Panc1 (cell line): ENCODE results near the gene MAML3. TPM values are rescaled to one million over a fixed set of nuclear protein-coding genes. Genes with fewer than 3 reads are reported as not detected.

ENCODE experiments used
- ATAC-seq: fragments of 200-7000 bp; cut with Tn5 transposase; 2 replicates; pipeline ENCODE4 v1.9.1; 2020; ENCODE audit warnings: mild to moderate bottlenecking, moderate library complexity
- BruUV-seq: library from RNA; stranded (reverse); fragments of 400-500 nt; replicated peaks from 2 replicates; lab custom pipeline; 2021; lab: Mats Ljungman, UMichigan
- CTCF ChIA-PET: fragments of 300-600 bp; sonication (Branson Sonifier 250); formaldehyde crosslinking; loops from one replicate; lab custom pipeline; 2022; ENCODE audit warnings: antibody characterized with exemption; lab: Charles Lee
- POLR2A ChIA-PET: fragments of 300-600 bp; sonication (Branson Sonifier 250); formaldehyde crosslinking; loops from one replicate; lab custom pipeline; 2022; ENCODE audit warnings: antibody characterized with exemption; lab: Charles Lee
- DNase-seq: peaks from one replicate; pipeline ENCODE4 v3.0.0-alpha.2; 2010; ENCODE audit warnings: low read depth, low spot score
- H3K27ac ChIP-seq: 2 replicates; pipeline ENCODE4 v1.5.1; 2011; ENCODE audit warnings: mild to moderate bottlenecking, low read length, inconsistent platforms
- H3K27me3 ChIP-seq: fragments of 200-500 bp; sonication (Bioruptor generic); 2 replicates; pipeline ENCODE4 v1.6.0; 2014; ENCODE audit warnings: low read length, inconsistent platforms; ENCODE audit not compliant: control insufficient read depth, insufficient read depth
- H3K36me3 ChIP-seq: fragments of 200-500 bp; sonication (Bioruptor generic); 2 replicates; pipeline ENCODE4 v1.5.1; 2014; ENCODE audit warnings: inconsistent platforms, mild to moderate bottlenecking, low read length, moderate library complexity; ENCODE audit not compliant: control insufficient read depth, insufficient read depth
- H3K4me1 ChIP-seq: 2 replicates; pipeline ENCODE4 v1.5.1; 2011; ENCODE audit warnings: inconsistent platforms, mild to moderate bottlenecking, low read length, moderate library complexity; ENCODE audit not compliant: control insufficient read depth, insufficient read depth
- H3K4me3 ChIP-seq, 2 experiments: 2 replicates each; pipeline ENCODE4 v1.5.1; 2011 to 2012; ENCODE audit warnings: low read depth in 2 of 2, low read length in 2 of 2, mild to moderate bottlenecking in 2 of 2, inconsistent platforms in 1 of 2, moderate library complexity in 1 of 2
- H3K9me3 ChIP-seq: fragments of 200-500 bp; sonication (Bioruptor generic); 2 replicates; pipeline ENCODE4 v1.5.1; 2014; ENCODE audit warnings: low read depth, mild to moderate bottlenecking, inconsistent platforms, low read length, moderate library complexity; ENCODE audit not compliant: control insufficient read depth, insufficient read depth
- CTCF ChIP-seq: fragments of 450-650 bp; IDR thresholded peaks from 2 replicates; pipeline ENCODE4 v1.5.1; 2017; ENCODE audit warnings: mild to moderate bottlenecking
- POLR2AphosphoS5 ChIP-seq: IDR thresholded peaks from 2 replicates; pipeline ENCODE4 v1.6.1; 2012; ENCODE audit warnings: mild to moderate bottlenecking, low read depth, low read length, moderate library complexity
- REST ChIP-seq, 2 experiments: IDR thresholded peaks; 2 replicates each; pipeline ENCODE4 v1.6.1; 2011 to 2012; ENCODE audit warnings: low read depth in 2 of 2, control low read depth in 1 of 2, low read length in 1 of 2, mild to moderate bottlenecking in 1 of 2, moderate library complexity in 1 of 2; ENCODE audit not compliant: insufficient read depth in 1 of 2
- SIN3A ChIP-seq: IDR thresholded peaks from 2 replicates; pipeline ENCODE4 v1.6.1; 2012; ENCODE audit warnings: low read depth, mild to moderate bottlenecking, low read length, moderate library complexity, borderline replicate concordance; ENCODE audit not compliant: insufficient read depth
- TCF7L2 ChIP-seq: IDR thresholded peaks from 2 replicates; pipeline ENCODE4 v1.6.1; 2011; ENCODE audit warnings: mild to moderate bottlenecking, low read depth, low read length, inconsistent platforms
- in situ Hi-C: cut with HindIII; loops from 2 replicates; pipeline ENCODE4 v1.10.0; 2016; ENCODE audit warnings: low sequenced_read_pairs, low pct_unique_long_range_greater_than_20kb
- intact Hi-C: fragments of 100-400 bp; cut with micrococcal nuclease; formaldehyde crosslinking; loops from one replicate; pipeline ENCODE4 v1.10.0; 2022; ENCODE audit not compliant: unreplicated experiment
- total RNA-seq: library from RNA; stranded (reverse); gene quantifications from one replicate; pipeline ENCODE4 v1.2.1, GENCODE V29; 2021; ENCODE audit not compliant: unreplicated experiment

Gene MAML3
- total RNA-seq, 1 experiment from 2014 or later = 7.7 TPM

- no TSS peak for BruUV-seq
- TF ChIP-seq CTCF (no peak), TCF7L2 (no peak), REST (IDR thresholded peaks at IDR 0.05; ENCODE audit: insufficient read depth in 1 of 2, low read depth in 2 of 2, low read length in 1 of 2) (no peak), POLR2AphosphoS5 (no peak), SIN3A (no peak)
- in situ Hi-C loops (no loop called here), intact Hi-C loops (no loop called here)
- no peaks in the 10 kb centered on the region for H3K27me3 ChIP-seq
- no peak for DNase-seq
- H3K9me3 ChIP-seq = no peaks in the 10 kb centered on the region
- CTCF ChIA-PET = no interaction called here
- ATAC-seq = no peak
- POLR2A ChIA-PET = no interaction called here
- no peaks in the 10 kb centered on the region for H3K36me3 ChIP-seq
- no peak overlapping the region for H3K27ac ChIP-seq
- no peaks in the 10 kb centered on the region; the same call in 1 of the 2 replicates for H3K4me1 ChIP-seq
- H3K4me3 ChIP-seq = no peak overlapping the region
These were observed 196.9 kb downstream of the MAML3 start for GRCh38 chr4:139957065-139957464.

- ChIA-PET POLR2A (no interaction called here), CTCF (no interaction called here)
- TF ChIP-seq POLR2AphosphoS5 (no peak), SIN3A (no peak), CTCF (no peak), TCF7L2 (no peak), REST (IDR thresholded peaks at IDR 0.05; ENCODE audit: insufficient read depth in 1 of 2, low read depth in 2 of 2, low read length in 1 of 2) (no peak)
- Histone ChIP-seq H3K27ac (no peak overlapping the region), H3K27me3 (no peaks in the 10 kb centered on the region), H3K4me1 (no peaks in the 10 kb centered on the region; the same call in 1 of the 2 replicates), H3K9me3 (no peaks in the 10 kb centered on the region), H3K36me3 (no peaks in the 10 kb centered on the region), H3K4me3 (no peak overlapping the region)
- ATAC-seq = no peak
- BruUV-seq = no TSS peak
- in situ Hi-C loops = no loop called here
- intact Hi-C loops = no loop called here
- no peak for DNase-seq
These were observed 197.4 kb downstream of the MAML3 start for GRCh38 chr4:139956507-139957017.
